Muscle of leg (tissue), 11 donors: ENCODE data around the gene NLRX1. TPM values are rescaled to one million over a fixed set of nuclear protein-coding genes. Genes with fewer than 3 reads are reported as not detected.
"Not testable (repeated sequence)": the region's sequence is repeated elsewhere in the genome, so short reads cannot be mapped to it uniquely, and the experiment has no call there.

Source experiments
- DNase-seq: peaks from one replicate; pipeline ENCODE4 v3.0.0; 2013
- H3K27ac ChIP-seq: one replicate; pipeline ENCODE4 v1.5.1; 2013; ENCODE audit warnings: mild to moderate bottlenecking, low read length, control low read depth
- H3K27me3 ChIP-seq: one replicate; pipeline ENCODE4 v1.6.1; 2013; ENCODE audit warnings: low read length; ENCODE audit not compliant: control insufficient read depth, insufficient read depth
- H3K36me3 ChIP-seq: one replicate; pipeline ENCODE4 v1.6.1; 2013; ENCODE audit warnings: low read length; ENCODE audit not compliant: control insufficient read depth, insufficient read depth
- H3K4me1 ChIP-seq: one replicate; pipeline ENCODE4 v1.6.1; 2013; ENCODE audit warnings: low read length; ENCODE audit not compliant: control insufficient read depth, insufficient read depth
- H3K4me3 ChIP-seq: one replicate; pipeline ENCODE4 v1.5.1; 2013; ENCODE audit warnings: low read length, control low read depth
- H3K9me3 ChIP-seq: replicated peaks from 2 replicates; pipeline ENCODE4 v1.6.1; 2013; ENCODE audit warnings: low read depth, low read length; ENCODE audit not compliant: control insufficient read depth
- WGBS: methylation state at CpG from one replicate; pipeline ENCODE4 v1.1.5; 2013; ENCODE audit warnings: missing lambda C conversion rate; ENCODE audit not compliant: insufficient coverage; 5-methylcytosine and 5-hydroxymethylcytosine counted together
- polyA plus RNA-seq, 8 donors: library from polyadenylated mRNA; unstranded; fragments of 120-200 nt; gene quantifications; one replicate each; pipeline versions ENCODE4 v1.2.1 to v1.2.3, GENCODE V29; 2013; ENCODE audit warnings: inconsistent platforms in 1 of 8, low replicate concordance in 1 of 8; ENCODE audit not compliant: insufficient read length in 8 of 8, insufficient read depth in 1 of 8
- total RNA-seq: library from RNA; stranded (reverse); fragments of 120-200 nt; gene quantifications from one replicate; pipeline ENCODE4 v1.2.4, GENCODE V29; 2013

The NLRX1 gene
- total and polyA plus RNA-seq, 9 donors = 10.2 to 13.8 (median 11.6) TPM

DNA sequence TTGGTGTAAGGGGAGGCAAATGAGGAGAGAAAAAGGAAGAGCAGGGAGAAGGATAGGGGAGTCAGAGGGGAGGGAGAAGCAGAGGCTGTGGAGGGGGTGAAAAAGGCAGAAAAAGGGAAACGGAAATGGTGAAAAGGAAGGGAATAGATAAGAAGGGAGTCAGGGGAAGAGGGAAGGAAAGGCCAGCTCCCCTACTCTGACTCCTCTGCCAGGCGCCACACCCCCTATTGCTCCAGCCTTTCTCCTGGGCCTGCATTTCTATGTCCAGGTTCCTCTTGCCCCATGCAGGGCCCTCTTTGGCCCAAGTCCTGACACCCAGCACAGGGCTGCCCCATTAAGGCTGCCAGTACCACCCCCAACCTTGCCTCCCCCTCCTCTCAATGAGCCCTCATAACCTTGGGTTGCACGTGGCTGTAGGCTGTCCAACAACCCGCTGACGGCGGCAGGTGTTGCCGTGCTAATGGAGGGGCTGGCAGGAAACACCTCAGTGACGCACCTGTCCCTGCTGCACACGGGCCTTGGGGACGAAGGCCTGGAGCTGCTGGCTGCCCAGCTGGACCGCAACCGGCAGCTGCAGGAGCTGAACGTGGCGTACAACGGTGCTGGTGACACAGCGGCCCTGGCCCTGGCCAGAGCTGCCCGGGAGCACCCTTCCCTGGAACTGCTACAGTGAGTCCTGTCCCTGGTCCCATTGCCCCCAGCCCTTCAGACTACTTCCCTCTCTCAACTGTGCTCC is 13.3 kb downstream of the NLRX1 start:
- WGBS = 74% methylated on average over 15 of the region's 17 CpGs
- Histone ChIP-seq H3K9me3 (no peaks in the 10 kb centered on the region), H3K4me1 (peaks cover 3% of the 10 kb centered on the region), H3K36me3 (peaks cover 41% of the 10 kb centered on the region), H3K27me3 (no peaks in the 10 kb centered on the region), H3K27ac (no peak overlapping the region), H3K4me3 (no peak overlapping the region)
- no peak for DNase-seq

DNA sequence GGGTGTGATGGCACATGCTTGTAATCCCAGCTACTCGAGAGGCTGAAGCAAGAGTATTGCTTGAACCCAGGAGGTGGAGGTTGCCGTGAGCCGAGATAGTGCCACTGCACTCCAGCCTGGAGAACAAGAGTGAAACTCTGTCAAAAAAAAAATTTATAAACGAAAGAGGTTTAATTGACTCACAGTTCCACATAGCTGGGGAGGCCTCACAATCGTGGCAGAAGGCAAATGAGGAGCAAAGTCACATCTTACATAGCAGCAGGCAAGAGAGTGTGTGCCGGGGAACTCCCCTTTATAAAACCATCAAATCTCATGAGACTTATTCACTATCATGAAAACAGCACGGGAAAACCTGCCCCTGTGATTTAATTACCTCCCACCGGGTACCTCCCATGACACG is 15.9 kb downstream of the NLRX1 start:
- H3K4me1 ChIP-seq, H3K27ac ChIP-seq, H3K9me3 ChIP-seq, DNase-seq, H3K4me3 ChIP-seq, H3K27me3 ChIP-seq: not testable (repeated sequence)
- peaks cover 32% of the 10 kb centered on the region for H3K36me3 ChIP-seq
- 83% methylated on average over 3 of the region's 9 CpGs for WGBS

DNA sequence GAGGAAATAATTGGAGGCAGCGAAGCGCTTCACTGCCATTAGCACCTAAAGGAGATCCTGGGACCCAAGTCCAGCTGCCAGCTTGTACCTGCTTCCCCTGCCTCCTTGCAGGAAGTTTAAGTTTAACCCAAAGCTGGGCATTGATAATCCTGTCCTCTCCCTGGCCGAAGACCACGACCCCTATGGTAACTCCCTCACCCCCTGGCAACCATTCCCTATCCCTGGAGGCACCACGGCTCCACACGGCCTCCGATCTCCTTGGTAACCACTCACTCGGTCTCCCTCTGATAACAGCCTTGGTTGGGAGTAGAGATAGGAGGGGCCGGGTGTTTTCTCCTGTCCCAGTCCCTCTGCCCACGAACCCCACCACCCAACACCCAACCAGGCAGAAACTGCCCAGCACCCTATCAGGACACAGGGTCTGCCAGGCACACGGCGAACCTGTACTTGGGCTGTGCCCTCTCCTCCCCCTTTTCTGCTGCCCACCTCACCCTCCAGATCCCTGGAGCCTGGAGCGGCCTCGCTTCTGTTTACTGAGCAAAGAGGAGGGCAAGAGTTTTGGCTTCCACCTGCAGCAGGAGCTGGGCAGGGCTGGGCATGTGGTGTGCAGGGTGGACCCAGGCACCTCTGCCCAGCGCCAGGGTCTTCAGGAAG is 17.6 kb downstream of the NLRX1 start:
- H3K36me3 ChIP-seq = peaks cover 23% of the 10 kb centered on the region
- no peak overlapping the region for H3K27ac ChIP-seq
- H3K4me1 ChIP-seq = no peaks in the 10 kb centered on the region
- H3K4me3 ChIP-seq = no peak overlapping the region
- WGBS = 94% methylated on average over 2 of the region's 15 CpGs
- DNase-seq = no peak
- no peaks in the 10 kb centered on the region for H3K27me3 ChIP-seq
- no peaks in the 10 kb centered on the region for H3K9me3 ChIP-seq

DNA sequence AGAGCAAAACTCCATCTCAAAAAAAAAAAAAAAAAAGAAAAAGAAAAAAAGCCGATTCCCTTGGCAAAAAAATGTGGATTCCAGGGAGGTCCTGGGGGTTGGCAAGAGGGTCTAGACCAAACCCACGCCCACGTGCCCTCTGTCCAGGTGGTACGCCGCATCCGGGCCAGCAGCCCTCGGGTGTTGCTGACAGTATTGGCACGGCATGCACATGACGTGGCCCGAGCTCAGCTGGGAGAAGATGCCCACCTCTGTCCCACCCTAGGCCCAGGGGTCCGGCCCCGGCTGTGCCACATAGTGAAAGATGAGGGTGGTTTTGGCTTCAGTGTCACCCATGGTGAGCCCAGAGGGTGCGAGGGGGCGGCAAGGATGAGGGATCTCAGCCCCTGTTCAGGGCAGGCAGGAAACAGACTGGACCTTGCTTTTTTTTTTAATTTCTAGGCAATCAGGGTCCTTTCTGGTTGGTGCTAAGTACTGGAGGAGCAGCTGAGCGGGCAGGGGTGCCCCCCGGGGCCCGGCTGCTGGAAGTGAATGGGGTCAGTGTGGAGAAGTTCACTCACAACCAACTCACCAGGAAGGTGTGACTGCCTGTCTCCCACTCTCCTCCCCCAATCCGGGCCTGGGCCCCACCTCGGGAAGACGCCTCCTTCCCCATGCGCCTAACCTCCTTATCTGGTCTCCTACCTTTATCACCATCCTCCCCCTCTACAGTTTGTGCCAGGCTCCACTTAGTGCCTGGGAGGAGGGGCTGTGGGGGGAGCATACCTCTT is 18.8 kb downstream of the NLRX1 start:
- Histone ChIP-seq H3K36me3 (peaks cover 13% of the 10 kb centered on the region), H3K4me1 (no peaks in the 10 kb centered on the region), H3K27me3 (no peaks in the 10 kb centered on the region), H3K27ac (no peak overlapping the region), H3K4me3 (no peak overlapping the region), H3K9me3 (no peaks in the 10 kb centered on the region)
- WGBS = 85% methylated on average over 5 of the region's 21 CpGs
- no peak for DNase-seq

DNA sequence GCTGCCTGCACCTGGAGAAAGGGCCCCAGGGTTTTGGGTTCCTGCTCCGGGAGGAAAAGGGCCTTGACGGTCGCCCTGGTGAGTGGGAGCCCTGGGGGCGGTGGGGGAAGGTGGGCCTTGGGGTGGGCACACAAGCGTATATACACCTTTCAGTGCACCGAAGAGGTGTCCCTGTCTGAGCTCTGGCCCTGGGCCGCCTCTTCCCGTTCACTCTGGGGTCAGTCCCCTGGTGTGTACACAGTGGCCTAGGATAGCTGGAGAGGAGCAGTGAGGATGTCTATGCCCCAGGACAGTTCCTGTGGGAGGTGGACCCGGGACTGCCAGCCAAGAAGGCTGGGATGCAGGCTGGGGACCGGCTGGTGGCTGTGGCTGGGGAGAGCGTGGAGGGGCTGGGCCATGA is 19.5 kb downstream of the NLRX1 start:
- H3K4me1 ChIP-seq = no peaks in the 10 kb centered on the region
- H3K27ac ChIP-seq = no peak overlapping the region
- no peaks in the 10 kb centered on the region for H3K27me3 ChIP-seq
- no peaks in the 10 kb centered on the region for H3K9me3 ChIP-seq
- DNase-seq = no peak
- H3K4me3 ChIP-seq = no peak overlapping the region
- 86% methylated on average over 8 of the region's 11 CpGs for WGBS
- peaks cover 8% of the 10 kb centered on the region for H3K36me3 ChIP-seq

DNA sequence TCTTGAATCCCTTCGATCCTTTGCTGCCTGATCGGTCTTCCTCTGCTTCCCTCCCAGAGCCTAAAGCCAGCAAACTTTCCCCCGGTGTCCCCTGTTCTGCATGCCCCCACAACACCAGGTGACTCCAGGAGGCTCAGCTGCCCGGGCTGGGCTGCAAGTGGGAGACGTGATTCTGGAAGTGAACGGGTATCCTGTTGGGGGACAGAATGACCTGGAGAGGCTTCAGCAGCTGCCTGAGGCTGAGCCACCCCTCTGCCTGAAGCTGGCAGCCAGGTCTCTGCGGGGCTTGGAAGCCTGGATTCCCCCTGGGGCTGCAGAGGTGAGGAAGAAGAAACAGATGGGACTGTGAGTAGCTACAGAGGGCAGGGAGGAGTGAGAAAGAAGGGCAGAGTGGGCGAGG is 20.4 kb downstream of the NLRX1 start:
- no peaks in the 10 kb centered on the region for H3K27me3 ChIP-seq
- H3K4me1 ChIP-seq = no peaks in the 10 kb centered on the region
- H3K9me3 ChIP-seq = no peaks in the 10 kb centered on the region
- H3K36me3 ChIP-seq = peaks cover under 1% of the 10 kb centered on the region
- 46% methylated on average over 3 of the region's 8 CpGs for WGBS
- H3K27ac ChIP-seq = no peak overlapping the region
- DNase-seq = no peak
- H3K4me3 ChIP-seq = no peak overlapping the region

DNA sequence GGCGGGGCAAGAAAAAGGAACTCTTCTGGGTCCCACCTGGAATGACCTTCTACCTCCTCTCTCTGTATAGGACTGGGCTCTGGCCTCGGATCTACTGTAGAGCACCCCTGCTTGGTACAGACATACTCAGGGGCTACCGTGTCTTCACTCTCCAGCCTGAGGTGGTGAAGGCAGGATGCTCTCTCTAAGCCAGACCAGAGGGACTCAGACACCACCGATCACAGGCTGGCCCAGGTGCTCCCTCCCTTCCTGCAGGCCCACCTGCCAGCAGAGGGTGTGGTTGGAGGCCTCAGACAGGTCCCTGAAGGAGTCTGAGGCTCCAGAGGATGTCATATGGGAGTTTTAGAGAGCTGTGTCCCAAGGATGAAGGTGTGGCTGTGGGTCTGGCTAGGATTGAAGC is 20.9 kb downstream of the NLRX1 start:
- Histone ChIP-seq H3K27me3 (no peaks in the 10 kb centered on the region), H3K27ac (no peak overlapping the region), H3K9me3 (no peaks in the 10 kb centered on the region), H3K4me1 (no peaks in the 10 kb centered on the region), H3K4me3 (no peak overlapping the region), H3K36me3 (no peaks in the 10 kb centered on the region)
- no peak for DNase-seq
- WGBS = 66% methylated on average over 2 of the region's 4 CpGs

DNA sequence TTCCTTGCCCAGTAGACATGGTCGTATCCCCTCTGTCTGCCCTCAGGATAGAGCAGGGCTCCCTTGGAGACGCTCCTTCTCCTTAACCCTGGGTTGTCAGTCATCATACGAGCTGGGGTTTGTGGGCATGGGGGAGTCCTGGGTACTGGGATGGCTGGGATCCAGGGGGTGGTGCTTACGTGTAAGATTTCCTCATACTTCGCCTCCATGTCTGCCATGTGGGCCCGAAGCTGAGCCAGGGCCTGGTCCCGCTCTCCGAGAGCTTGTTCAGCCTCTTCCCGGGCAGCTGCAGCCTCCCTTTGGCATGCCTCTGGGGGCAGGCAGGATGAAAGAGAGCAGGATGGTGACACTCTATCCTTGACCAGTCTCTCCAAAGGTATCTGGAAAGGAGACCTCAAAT is 22.0 kb downstream of the NLRX1 start:
- WGBS = 68% methylated on average over 6 of the region's 9 CpGs
- Histone ChIP-seq H3K27ac (no peak overlapping the region), H3K36me3 (no peaks in the 10 kb centered on the region), H3K27me3 (no peaks in the 10 kb centered on the region), H3K4me3 (no peak overlapping the region), H3K4me1 (no peaks in the 10 kb centered on the region), H3K9me3 (no peaks in the 10 kb centered on the region)
- DNase-seq = no peak

DNA sequence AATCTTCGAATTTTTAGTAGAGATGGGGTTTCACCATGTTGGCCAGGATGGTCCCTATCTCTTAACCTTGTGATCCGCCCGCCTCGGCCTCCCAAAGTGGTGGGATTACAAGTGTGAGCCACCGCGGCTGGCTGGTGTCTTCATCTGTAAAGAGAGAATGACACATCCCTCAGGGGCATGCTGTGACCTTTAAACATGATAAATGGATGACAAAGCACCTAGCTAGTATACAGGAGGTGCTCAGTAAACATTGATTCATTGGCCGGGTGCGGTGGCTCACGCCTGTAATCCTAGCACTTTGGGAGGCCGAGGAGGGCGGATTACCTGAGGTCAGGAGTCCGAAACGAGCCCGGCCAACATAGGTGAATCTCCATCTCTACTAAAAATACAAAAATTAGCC is 22.7 kb downstream of the NLRX1 start:
- not testable (repeated sequence) for H3K27me3 ChIP-seq, H3K36me3 ChIP-seq, H3K4me3 ChIP-seq, H3K27ac ChIP-seq, DNase-seq, H3K9me3 ChIP-seq, H3K4me1 ChIP-seq
- WGBS = 93% methylated on average over 8 of the region's 14 CpGs

- 89% methylated on average over 2 of the region's 3 CpGs for WGBS
- Histone ChIP-seq H3K4me3 (no peak overlapping the region), H3K27me3 (no peaks in the 10 kb centered on the region), H3K36me3 (no peaks in the 10 kb centered on the region), H3K27ac (no peak overlapping the region), H3K4me1 (peaks cover 2% of the 10 kb centered on the region), H3K9me3 (no peaks in the 10 kb centered on the region)
- DNase-seq = no peak
Measured at GRCh38 chr11:119192111-119192510, 23.6 kb downstream of the NLRX1 start.
